HS-27A (cell line): ENCODE measurements around the gene HSF4.

Experiments used
- DNase-seq: peaks from one replicate; pipeline ENCODE4 v3.0.0-alpha.2; 2012; ENCODE audit warnings: low read depth, missing footprints

Gene HSF4

GRCh38 chr16:67166598-67167168 is 2.1 kb downstream of the HSF4 start:
- no peak for DNase-seq

- no peak for DNase-seq
Observed at GRCh38 chr16:67167588-67167987, 3.0 kb downstream of the HSF4 start.

- no peak for DNase-seq
Observed at GRCh38 chr16:67169011-67169451, 4.5 kb downstream of the HSF4 start.

- no peak for DNase-seq
Observed at GRCh38 chr16:67169642-67170167, 5.2 kb downstream of the HSF4 start.

GRCh38 chr16:67170168-67170948 is 5.8 kb downstream of the HSF4 start, which contains the start of gene NOL3:
Gene NOL3, plus strand, starts transcription at chr16:67170538.
- DNase-seq = no peak

- no peak for DNase-seq
Observed at GRCh38 chr16:67170949-67171649, 6.6 kb downstream of the HSF4 start.

GRCh38 chr16:67173323-67173722 is 8.8 kb downstream of the HSF4 start:
- no peak for DNase-seq

GRCh38 chr16:67173808-67174705 is 9.5 kb downstream of the HSF4 start:
- no peak for DNase-seq

- no peak for DNase-seq
Observed at GRCh38 chr16:67174706-67175231, 10.2 kb downstream of the HSF4 start.

GRCh38 chr16:67176662-67177061 is 12.1 kb downstream of the HSF4 start:
- no peak for DNase-seq

- DNase-seq = no peak
Observed at GRCh38 chr16:67177743-67178699, 13.5 kb downstream of the HSF4 start.

GRCh38 chr16:67179421-67180080 is 15.0 kb downstream of the HSF4 start:
- no peak for DNase-seq

GRCh38 chr16:67180166-67180565 is 15.6 kb downstream of the HSF4 start:
- DNase-seq = no peak

GRCh38 chr16:67181346-67181745 is 16.8 kb downstream of the HSF4 start:
- no peak for DNase-seq

GRCh38 chr16:67182288-67182687 is 17.7 kb downstream of the HSF4 start:
- DNase-seq = no peak

GRCh38 chr16:67183284-67183626 is 18.7 kb downstream of the HSF4 start:
- no peak for DNase-seq

GRCh38 chr16:67183627-67184452 is 19.3 kb downstream of the HSF4 start, which contains the start of gene MATCAP1:
Gene MATCAP1, minus strand, starts transcription at chr16:67183963. Its CDS starts 3,353 bp downstream, at chr16:67180610.
- DNase-seq = peak; percentile 96

GRCh38 chr16:67184453-67184994 is 20.0 kb downstream of the HSF4 start:
- DNase-seq = no peak
